Testis (tissue), 3 donors: ENCODE measurements around the gene CLUH. TPM values are rescaled to one million over a fixed set of nuclear protein-coding genes. Genes with fewer than 3 reads are reported as not detected.

ENCODE experiments used
- DNase-seq: peaks from one replicate; pipeline ENCODE4 v3.0.0-alpha.2; 2019
- H3K27ac ChIP-seq, 2 donors: fragments of 200-600 bp; sonication (generic); one replicate each; pipeline ENCODE4 v1.5.1; 2019
- H3K27me3 ChIP-seq: fragments of 200-600 bp; sonication (generic); one replicate; pipeline ENCODE4 v1.5.1; 2019
- H3K36me3 ChIP-seq: fragments of 200-600 bp; sonication (generic); one replicate; pipeline ENCODE4 v1.5.1; 2017; ENCODE audit warnings: low read depth; ENCODE audit errors: missing control alignments
- H3K4me1 ChIP-seq: fragments of 200-600 bp; sonication (generic); one replicate; pipeline ENCODE4 v1.5.1; 2019
- H3K4me3 ChIP-seq, 2 donors: fragments of 200-600 bp; sonication (generic); one replicate each; pipeline ENCODE4 v1.5.1; 2017 to 2019
- H3K9me3 ChIP-seq: fragments of 200-600 bp; sonication (generic); one replicate; pipeline ENCODE4 v1.5.1; 2017
- CTCF ChIP-seq, 3 experiments: fragments of 450-650 bp in 2 of 3; fragments of 200-600 bp in 1 of 3; sonication (generic) in 1 of 3; IDR thresholded peaks; one replicate each; pipeline ENCODE4 v1.5.1; 2016 to 2019; ENCODE audit warnings: antibody characterized with exemption in 3 of 3, mild to moderate bottlenecking in 2 of 3, moderate library complexity in 1 of 3
- POLR2A ChIP-seq: fragments of 450-650 bp; IDR thresholded peaks from one replicate; pipeline ENCODE4 v1.6.1; 2017; ENCODE audit warnings: antibody characterized with exemption, mild to moderate bottlenecking, moderate library complexity
- WGBS, 2 donors: methylation state at CpG; one replicate each; pipeline ENCODE4 v1.1.5; 2018; 5-methylcytosine and 5-hydroxymethylcytosine counted together
- intact Hi-C: fragments of 100-400 bp; cut with DNase I; formaldehyde crosslinking; loops from one replicate; pipeline ENCODE4 v1.15.1; 2023; ENCODE audit warnings: low total_unique reads
- polyA plus RNA-seq: library from polyadenylated mRNA; stranded (reverse); fragments of 350-450 nt; fragmentation: Illumina TruSeq; extraction: RNeasy Lipid Tissue Mini Kit (QIAGEN cat#74804); gene quantifications from one replicate; pipeline ENCODE4 v1.2.3, GENCODE V29; 2014; ENCODE audit warnings: low read depth, low replicate concordance; ENCODE audit not compliant: insufficient read depth
- total RNA-seq, 2 donors: library from RNA; depleted of rRNA; stranded (reverse); fragments of >200 nt; gene quantifications; one replicate each; pipeline ENCODE4 v1.2.3, GENCODE V29; 2016

CLUH gene
- total and polyA plus RNA-seq, 3 donors from 2014 or later, result 60.1 to 183 (median 173) TPM

- intact Hi-C loops, result no loop called here
- H3K27ac ChIP-seq, result no peak overlapping the region
- no peak for TF ChIP-seq CTCF (IDR thresholded peaks at IDR 0.05)
- no peak for TF ChIP-seq POLR2A
- no peaks in the 10 kb centered on the region for H3K9me3 ChIP-seq
- no peaks in the 10 kb centered on the region for H3K27me3 ChIP-seq
- H3K36me3 ChIP-seq, result no peaks in the 10 kb centered on the region
- peak; percentile 16 for DNase-seq
- WGBS, 2 donors, result 74 to 75% methylated on average over 12 to 65 of the region's 71 CpGs
- H3K4me3 ChIP-seq, result no peak overlapping the region
- peaks cover 13% of the 10 kb centered on the region for H3K4me1 ChIP-seq
Observed at GRCh38 chr17:2691965-2692780, 19.4 kb downstream of the CLUH start.

GRCh38 chr17:2691069-2691871 lies 20.3 kb downstream of the CLUH start:
- Histone ChIP-seq H3K27me3 (no peaks in the 10 kb centered on the region), H3K36me3 (no peaks in the 10 kb centered on the region), H3K27ac (no peak overlapping the region), H3K4me3 (no peak overlapping the region), H3K9me3 (no peaks in the 10 kb centered on the region), H3K4me1 (peaks cover 13% of the 10 kb centered on the region)
- WGBS, 2 donors, result 68 to 73% methylated on average over 36 to 54 of the region's 62 CpGs
- DNase-seq, result peak; percentile 14
- TF ChIP-seq POLR2A, result no peak
- no peak for TF ChIP-seq CTCF (IDR thresholded peaks at IDR 0.05)
- intact Hi-C loops, result no loop called here

- intact Hi-C loops, result no loop called here
- TF ChIP-seq CTCF (IDR thresholded peaks at IDR 0.05) (no peak), POLR2A (no peak)
- Histone ChIP-seq H3K27ac (no peak overlapping the region), H3K27me3 (no peaks in the 10 kb centered on the region), H3K36me3 (no peaks in the 10 kb centered on the region), H3K4me3 (no peak overlapping the region), H3K9me3 (no peaks in the 10 kb centered on the region), H3K4me1 (peaks cover 13% of the 10 kb centered on the region)
- DNase-seq, result peak; percentile 16
- 65 to 83% methylated on average over 13 to 55 of the region's 55 CpGs for WGBS, 2 donors
Observed at GRCh38 chr17:2690165-2691068, 21.1 kb downstream of the CLUH start.

- no peak overlapping the region for H3K4me3 ChIP-seq
- WGBS, 2 donors, result 54 to 69% methylated on average over 11 to 40 of the region's 40 CpGs
- no peak overlapping the region for H3K27ac ChIP-seq
- no peaks in the 10 kb centered on the region for H3K36me3 ChIP-seq
- TF ChIP-seq CTCF (IDR thresholded peaks at IDR 0.05) (no peak), POLR2A (no peak)
- DNase-seq, result peak; percentile 26
- no peaks in the 10 kb centered on the region for H3K9me3 ChIP-seq
- peaks cover 13% of the 10 kb centered on the region for H3K4me1 ChIP-seq
- intact Hi-C loops, result no loop called here
- no peaks in the 10 kb centered on the region for H3K27me3 ChIP-seq
Observed at GRCh38 chr17:2689411-2690164, 22.0 kb downstream of the CLUH start.
